GM21515 (cell line): ENCODE results near the gene C12orf76.
"Not testable (repeated sequence)": the region's sequence is repeated elsewhere in the genome, so short reads cannot be mapped to it uniquely, and the experiment has no call there.

Experiments
- ATAC-seq: cut with Tn5 transposase; IDR thresholded peaks from one replicate; pipeline ENCODE4 v1.9.1; 2021; ENCODE audit not compliant: unreplicated experiment

C12orf76 gene

DNA sequence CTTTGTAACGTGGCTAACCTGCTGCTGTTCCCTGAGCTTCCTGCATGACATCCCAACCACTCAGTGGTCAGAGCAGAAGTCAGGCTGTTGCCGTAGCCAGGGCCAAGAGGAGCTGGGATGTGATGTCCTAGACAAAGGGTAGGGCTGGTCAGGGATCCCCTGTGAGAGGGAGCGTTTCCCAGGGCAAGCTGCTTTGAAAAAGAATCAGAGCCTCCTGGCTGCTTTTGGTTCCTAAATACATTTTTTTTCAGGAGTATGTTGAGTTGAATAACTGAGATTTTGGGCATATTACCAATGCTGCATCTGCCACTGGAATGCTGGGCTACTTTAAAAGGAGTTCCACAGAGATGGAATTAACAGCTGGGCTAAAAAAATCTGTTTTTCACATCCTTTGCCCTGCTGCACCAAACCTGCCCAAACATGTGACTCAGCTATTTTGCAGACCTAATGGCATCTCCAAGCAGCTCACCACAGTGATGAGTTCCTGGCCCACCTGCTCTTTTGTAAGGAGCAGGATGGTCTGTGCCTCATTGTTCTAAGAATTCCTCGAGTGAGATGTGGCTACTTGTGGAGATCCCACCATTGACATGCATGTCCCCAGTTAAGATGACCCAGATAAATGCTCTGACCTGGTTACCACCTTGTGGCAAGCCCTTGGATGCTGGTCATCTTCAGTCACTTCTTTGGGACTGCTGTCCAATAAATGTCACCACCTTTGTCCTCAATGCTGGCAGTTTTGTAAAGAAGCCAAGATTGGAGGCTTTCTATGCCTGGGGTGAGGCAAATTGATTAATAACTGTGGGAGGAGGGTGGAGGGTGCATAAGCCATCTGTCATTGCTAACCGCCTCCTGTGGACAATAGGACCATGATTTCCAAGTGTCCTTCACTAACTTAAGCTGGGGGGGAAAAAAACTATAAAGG, 25.0 kb downstream of the C12orf76 start:
- no peak for ATAC-seq

DNA sequence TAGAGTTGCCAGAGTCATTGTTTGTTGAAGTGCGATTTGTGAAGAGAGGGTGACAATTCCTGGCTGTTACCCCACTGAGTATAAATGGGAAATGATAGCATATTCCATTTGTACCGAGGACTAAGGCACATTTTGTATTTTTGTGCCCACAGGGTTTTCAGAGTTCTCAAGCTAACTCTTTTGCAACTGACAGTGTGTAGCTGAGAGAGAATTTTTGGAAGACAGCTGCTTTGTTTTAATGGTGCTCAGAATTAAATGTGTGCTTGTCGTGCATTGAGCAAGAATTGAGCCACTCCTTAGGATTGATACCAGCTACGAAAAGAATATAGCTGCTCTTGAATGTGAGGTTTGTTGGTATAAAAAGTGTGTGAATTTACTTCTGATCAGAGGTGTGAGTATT, 27.4 kb downstream of the C12orf76 start:
- no peak for ATAC-seq

DNA sequence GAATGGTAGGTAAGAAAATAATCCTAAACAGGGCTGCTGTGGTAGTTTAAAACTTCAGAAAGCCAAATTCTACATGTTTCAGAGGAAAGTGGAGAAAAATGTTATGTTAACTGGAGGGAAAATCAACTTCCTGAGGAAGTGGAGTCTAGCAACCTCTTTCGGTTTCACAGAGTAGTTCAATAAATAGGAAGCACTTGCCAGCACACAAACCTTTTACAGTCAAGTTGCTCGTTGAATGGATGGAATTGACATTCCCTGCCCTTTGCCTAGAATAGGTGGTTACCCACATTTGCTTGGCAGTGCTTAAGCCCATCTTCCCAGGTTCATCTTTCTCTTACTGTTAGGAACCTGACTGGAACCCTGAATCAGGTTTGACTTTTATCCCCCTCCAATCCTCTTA, 33.2 kb downstream of the C12orf76 start:
- ATAC-seq = no peak

DNA sequence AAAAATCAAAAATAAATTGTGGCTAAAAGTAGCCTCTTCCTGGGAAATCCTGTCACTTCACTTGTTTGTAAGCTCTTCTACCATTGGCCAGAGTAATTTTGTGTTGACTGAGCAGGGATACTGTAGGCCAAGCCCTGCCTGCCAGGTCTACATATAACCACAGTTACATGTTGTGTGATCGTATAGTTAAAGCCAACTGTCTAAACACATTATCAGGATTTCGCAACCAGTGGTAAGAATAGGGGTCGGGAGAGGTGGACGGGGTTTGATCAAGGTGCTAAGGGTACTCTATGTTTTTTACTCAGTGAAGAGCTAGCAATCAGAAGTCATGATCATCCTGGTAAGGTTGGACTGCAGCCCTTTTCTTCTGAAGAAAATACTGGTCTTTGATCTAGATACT, 35.7 kb downstream of the C12orf76 start:
- no peak for ATAC-seq

DNA sequence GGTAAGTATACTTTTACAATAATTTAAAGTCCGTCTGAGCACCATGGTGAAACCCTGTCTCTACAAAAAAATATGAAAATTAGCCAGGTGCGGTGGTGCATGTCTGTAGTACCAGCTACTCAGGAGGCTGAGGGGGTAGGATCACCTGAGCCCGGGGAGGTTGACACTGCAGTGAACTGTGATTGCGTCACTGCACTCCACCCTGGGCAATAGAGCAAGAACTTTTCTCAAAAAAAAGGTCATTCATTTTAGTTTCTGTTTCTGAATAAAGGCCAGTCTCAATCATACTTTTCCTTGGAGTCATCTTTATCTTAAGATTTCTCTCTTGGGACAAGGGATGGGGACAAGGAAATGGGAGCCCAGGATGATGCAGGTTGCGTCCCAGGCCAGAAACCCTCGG, 36.2 kb downstream of the C12orf76 start:
- ATAC-seq = peak; percentile 51

DNA sequence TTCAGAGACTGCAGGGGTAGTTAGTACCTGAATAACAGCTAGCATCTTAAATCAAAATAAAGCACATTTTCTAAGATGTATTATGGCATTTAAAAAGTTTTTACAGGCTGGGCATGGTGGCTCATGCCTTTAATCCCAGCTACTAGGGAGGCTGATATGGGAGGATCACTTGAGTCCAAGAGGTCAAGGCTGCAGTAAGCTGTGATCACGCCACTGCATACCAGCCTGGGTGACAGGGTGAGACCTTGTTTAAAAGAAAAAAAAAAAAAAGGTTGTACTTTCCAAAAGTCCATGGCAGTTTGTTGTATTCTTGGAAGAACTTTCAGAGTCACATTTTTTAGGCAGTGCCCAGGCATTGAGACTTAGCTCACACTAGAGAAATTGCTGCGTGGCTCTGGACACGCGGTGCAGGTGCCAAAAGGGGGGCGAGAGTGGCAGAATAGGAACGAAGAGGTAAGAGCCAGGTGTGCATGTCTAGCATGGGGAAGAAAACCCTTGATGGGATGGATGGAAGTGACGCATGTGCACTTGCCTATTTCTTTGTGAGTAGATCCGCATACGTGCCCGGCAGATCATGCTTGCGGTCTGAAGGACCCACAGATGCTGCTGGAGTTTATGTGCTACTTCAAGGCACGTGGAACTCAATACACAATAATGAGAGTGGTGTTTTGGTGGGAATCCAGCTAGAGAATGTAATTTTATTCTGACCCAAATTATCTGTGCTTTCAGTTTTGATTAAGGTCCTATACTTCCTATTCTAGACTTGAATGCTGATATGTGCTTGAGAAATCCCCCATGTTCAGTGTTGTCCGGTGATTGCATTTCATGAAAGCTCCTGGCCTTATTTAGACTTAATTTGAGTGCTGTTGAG, 37.2 kb downstream of the C12orf76 start:
- no peak for ATAC-seq

DNA sequence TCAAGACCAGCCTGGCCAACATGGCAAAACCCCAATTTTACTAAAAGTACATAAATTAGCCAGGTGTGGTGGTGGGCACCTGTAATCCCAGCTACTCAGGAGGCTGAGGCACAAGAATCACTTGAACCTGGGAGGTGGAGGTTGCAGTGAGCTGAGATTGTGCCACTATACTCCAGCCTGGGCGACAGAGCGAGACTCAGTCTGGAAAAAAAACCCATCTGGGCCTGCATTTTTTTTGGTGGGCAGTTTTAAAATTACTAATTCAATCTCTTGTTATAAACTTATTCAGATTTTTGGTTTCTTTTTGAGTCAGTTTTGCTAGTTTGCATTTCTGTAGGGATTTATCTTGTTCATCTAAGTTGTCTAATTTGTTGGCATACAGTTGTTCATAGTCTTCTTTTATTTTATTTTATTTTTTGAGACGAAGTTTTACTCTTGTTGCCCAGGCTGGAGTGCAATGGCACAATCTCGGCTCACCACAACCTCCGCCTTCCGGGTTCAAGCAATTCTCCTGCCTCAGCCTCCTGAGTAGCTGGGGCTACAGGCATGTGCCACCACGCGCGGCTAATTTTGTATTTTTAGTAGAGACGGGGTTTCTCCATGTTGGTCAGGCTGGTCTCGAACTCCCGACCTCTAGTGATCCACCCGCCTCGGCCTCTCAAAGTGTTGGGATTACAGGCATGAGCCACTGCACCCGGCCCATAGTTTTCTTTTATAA, 39.5 kb downstream of the C12orf76 start:
- ATAC-seq = not testable (repeated sequence)

DNA sequence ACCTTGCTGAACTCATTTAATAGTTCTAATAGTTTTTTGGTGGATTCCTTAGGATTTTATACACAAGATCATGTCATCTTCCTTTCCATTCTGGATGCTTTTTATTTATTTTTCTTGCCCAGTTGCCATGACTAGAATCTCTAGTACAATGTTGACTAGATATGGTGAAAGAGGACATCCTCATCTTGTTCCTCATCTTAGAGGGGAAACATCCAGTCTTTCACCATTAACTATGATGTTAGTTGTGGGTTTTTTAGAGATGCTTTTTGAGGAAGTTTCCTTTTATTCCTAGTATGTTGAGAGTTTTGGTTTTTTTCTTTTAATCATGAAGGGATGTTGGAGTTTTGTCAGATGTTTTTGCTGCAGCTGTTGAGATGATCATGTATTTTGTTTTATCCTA, 40.4 kb downstream of the C12orf76 start:
- ATAC-seq = no peak

DNA sequence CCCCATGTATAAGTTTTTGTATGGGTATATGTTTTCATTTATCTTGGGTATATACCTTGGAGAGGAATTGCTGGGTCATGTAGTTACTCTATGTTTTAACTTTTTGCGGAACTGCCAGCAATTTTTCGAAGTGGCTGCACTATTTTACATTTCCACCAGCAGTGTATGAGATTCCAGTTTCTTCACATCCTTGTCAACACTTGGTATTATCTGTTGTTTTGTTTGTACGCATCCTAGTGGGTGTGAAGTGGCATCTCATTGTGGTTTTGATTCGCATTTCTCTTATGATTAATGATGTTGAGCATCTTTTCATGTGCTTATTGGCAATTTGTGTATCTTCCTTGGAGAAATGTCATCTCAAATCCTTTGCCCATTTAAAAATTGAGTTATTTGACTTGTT, 42.2 kb downstream of the C12orf76 start:
- no peak for ATAC-seq

DNA sequence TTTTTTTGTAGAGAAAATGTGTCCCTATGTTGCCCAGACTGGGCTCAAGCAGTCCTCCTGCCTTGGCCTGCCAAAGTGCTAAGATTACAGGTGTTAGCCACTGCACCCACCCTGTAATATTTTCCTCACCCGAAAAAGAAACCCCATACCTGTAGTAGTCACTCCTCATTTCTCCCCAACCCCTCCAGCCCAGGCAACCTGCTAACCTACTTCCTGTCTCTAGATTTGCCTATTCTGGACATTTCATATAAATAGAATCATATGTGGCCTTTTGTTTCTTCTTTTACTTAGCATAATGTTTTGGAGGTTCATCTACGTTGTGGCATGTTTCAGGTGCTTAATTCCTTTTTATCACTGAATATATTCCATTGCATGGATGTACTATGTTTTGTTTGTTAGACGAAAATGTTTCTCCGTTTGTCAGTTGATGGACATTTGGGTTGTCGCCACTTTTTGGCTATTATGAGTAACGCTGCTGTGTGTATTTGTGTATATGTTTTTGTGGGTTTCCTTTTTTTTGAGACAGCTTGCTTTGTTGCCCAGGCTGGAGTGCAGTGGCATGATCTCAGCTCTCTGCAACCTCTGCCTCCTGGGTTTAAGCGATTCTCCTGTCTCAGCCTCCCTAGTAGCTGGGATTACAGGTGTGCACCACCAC, 42.9 kb downstream of the C12orf76 start:
- ATAC-seq = peak; percentile 34

DNA sequence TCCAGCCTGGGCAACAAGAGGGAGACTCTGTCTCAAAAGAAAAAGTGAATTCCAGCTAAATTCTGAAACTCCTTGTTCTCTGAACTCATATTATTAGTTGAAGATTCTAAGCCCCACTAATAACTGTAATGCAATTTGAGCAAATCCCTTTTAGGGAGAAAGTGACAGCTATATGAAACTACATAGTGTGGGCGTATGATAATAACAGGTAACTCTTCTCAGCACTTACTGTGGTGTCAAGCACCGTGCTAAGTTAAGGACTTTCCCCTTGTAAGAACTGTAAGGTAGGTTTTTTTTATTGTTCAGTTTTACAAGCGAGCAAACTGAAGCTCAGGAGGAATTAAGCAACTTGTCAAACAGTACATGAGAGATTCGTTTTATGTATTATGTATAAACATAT, 43.7 kb downstream of the C12orf76 start:
- peak; percentile 40 for ATAC-seq

DNA sequence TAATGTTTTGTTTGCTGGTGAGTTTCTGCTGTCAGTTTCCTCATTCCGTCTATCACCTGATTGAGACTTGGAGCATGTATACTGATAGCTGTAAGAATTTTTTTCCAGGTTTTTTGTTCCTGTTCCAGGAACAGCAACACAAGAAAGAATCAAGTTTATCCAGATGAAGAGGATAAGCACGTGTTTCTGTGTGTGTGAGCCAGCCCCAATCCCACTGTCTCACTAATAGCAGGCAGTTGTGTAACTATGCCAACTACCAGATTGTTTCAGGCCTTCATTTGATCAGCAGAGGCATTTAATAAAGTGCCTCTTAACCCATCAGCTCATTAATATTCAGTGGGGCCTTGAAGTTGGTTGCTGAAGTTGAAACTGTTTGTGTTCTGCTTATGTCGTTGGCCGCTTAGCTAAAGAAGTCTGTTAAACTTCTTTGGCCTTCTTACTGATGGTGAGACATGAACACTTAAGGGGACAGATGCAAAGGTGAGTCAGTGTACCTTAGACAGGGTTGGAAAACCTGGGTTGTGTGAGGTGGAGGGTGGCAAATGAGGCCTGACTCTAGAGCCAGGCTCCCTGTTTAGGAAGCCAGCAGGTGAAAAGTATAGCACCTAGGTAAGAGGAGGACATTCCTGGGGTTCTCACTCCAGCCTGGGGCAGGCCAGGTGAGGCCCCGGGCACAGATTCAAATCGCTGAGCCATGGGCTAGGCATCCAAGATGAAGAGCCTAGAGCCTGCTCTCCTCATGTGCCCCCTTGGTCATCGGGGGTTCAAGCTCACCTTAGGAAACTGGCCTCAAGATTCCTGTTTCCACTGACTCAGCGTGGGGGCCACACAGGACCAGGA, 45.4 kb downstream of the C12orf76 start:
- ATAC-seq = no peak

DNA sequence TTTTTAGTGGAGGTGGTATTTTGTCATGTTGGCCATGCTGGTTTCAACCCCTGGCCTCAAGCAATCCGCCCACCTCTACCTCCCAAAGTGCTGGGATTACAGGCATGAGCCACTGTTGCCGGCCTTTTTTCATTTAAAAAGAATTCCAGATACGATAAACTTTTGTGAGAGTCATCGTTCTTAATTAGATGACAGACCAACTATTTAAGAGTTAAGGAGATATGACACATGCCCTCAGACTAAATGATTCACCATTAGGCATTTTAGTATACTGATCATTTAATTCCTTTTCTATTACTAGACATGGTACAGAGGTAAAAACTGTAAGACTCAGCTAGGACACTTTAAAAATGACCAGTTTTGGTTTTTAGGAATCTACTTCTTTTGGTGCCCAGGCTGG, 46.7 kb downstream of the C12orf76 start:
- ATAC-seq = no peak

DNA sequence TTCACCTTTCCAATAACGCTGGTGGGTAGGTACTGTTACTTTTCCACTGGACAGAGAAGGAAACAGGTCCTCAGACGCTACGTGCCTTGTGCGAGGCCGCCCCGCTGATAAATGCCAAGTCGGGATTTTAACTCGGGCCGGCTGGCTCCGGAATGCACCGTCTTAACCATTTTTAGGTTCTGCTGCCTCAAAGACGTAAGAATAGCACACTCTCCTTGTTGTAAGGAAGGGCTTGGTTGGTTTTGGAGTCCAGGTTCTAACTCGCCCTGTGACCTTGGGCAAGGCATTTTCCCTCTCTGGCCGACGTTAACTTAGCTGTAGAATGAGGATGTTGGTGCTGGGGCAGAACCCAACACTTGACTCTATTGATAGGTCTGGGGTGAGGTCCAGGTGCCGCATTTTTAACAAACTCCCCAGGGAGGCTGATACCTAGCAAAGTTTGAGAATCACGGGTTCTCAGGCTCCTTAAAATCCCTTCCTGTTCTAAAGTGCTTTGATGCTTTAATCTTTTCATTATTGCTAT, 48.3 kb downstream of the C12orf76 start:
- ATAC-seq = no peak

DNA sequence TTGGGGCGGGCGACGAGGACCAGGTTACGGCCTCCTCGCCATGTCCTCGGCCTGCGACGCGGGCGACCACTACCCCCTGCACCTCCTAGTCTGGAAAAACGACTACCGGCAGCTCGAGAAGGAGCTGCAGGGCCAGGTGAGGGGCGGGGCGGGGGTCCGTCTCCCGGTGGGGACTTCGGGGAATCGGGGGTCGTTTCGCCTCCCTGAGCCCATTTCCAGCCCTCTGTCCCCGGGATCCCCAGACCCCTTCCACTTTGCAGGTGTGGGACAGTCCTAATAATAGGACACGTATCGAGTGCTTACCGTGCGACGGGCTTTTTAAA, 48.7 kb downstream of the C12orf76 start:
- no peak for ATAC-seq

DNA sequence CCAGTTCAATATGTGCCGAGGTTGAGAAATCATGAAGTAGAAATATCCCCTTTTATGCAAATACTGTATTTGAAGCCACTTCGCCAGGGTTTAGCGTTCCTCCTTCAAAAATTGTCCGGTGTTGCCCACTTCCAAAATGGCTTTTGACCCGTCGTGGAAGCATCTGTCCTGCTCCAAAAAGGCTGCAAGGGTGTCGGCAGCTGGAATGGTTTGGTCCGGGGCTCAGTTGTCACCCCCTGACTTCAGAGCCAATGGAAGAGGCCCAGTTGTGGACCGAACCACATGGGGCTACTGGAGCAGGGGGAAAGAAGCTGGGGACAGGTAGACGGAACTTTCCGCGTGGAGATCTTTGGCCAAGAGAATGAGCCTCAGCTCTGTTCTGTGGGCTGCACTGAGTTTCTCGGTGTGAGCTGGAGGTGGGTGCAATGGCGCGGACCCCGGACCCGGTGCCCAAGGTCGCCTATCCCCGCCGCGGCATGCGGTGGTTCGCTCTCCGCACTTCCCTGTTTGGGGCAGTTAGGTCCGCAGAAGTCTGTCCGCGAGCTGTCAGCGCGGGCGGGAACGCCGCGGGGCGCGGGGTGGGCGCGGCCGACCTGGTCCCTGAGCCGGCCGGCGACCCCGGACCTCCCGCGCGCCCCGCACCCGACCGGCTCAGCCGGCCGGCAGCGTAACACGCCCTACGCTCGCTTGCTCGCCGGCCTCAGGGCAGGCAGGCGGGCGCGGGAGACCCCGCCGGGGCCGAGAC, 49.2 kb downstream of the C12orf76 start, which contains the start of gene ANKRD13A:
Gene ANKRD13A, plus strand, starts transcription at position 527 of the 745 bp plus-strand sequence. CDS start 259 bp downstream, outside the sequence.
- ATAC-seq = peak; percentile 48

DNA sequence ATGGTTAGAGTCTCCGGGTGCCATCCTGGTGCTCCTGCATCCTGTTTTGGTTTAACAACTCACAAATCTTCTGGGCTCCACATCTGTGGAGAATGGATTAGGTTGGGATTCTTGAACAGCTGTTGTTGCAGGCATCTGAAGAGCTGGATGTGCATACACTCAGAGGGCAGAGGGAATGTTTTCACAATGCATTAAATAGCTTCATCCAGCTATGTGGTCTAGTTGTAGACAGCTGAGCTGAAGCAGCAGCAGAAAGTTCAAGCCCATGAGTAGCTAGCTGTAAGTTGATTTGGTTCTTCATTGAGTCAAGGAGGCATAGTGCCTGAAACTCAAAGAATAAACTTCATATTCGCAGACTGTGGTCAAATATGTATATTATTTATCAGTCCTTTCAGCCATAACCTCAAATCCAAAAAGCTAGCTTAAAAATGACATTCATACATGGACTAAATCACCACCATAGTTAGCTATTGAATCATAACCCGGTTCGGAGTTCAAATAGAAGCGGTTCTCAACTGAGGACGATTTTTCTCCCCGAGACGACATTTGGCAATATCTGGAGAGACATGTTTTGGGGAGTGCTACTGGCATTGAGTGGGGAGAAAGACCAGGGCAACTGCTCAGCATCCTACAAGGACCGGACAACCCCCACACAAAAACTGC, 50.0 kb downstream of the C12orf76 start:
- ATAC-seq = no peak

DNA sequence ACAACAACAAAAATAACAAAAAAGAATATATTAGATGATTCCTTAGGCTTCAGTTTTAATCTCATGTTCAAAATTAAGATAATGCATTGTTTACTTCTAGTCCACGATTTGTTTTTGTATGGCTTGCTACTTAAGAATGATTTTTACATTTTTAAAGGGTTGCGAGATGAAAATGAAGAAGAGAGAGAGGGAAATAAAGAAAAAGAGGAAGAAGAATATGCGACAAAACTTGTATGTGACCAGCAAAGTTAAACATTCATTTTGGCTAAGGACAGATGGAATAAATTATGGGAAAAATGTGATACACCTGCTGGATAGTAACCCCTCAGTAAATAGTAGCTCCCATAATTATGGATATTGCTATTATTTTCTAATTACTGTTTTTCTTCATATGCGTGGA, 50.9 kb downstream of the C12orf76 start:
- ATAC-seq = no peak

DNA sequence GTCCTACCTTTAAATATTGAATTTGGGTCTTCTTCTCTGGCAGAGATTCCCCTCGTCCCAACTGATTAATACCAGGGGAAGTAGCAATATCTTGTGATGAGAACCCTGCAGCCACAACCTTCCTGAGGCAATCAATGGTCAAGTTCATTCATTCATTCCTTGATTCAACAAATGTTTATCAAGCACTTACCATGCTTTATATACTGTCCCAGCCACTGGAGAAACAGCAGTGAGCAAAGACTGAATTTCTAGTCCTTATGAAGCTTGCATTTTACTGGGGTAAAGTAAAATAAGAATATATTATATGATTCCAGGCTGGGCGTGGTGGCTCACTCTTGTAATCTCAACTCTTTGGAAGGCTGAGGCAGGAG, 51.9 kb downstream of the C12orf76 start:
- no peak for ATAC-seq
